ENCODE measurements around the gene NRIP3. TPM values are rescaled to one million over a fixed set of nuclear protein-coding genes. Genes with fewer than 3 reads are reported as not detected.
"Not testable (repeated sequence)": the region's sequence is repeated elsewhere in the genome, so short reads cannot be mapped to it uniquely, and the experiment has no call there.

The NRIP3 gene
- total and polyA plus RNA-seq, 12 donors = 0.13 to 1.9 (median 1.1) TPM; not detected in 1

DNA sequence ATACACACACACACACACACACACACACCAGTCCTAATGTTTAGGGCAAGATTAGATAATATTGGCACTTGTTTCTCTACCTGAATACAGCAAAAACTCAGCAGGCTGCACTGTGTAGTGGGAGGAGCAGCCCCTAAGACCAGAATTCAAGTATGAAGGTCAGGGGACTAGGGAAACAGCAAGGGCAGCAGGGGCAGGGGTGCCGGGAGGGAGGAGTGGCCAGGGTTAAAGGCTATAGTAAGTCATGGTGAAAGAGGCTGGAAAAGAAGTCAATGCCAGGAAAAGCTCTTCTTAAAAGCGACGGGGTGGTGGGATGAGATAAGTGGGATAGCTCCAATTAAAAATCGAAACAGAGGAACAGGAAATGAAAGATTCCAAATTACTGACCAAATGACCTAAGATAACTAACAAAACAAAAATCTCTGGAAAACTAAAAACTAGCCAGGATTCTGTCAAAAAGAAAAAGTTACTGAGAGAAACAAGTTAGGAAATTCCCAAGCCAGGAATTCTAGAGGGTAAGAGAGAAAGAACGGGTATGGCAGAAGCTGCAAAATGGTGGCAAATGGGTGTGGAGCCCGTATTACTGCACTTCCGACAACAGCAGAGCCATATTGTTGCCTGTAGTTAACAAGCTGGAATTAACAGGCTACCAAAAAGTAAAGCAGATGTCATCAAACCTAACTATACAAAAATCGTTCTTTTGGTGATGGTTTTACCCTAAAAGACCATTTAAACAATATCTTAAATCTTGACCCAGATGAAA lies 62.3 kb downstream of the NRIP3 start:
- DNase-seq (no peak), ATAC-seq (peak in 2 of 8 donors; percentile 14 to 20)
- peaks cover 0 to 3% (median 0%) of the 10 kb centered on the region in 9 donors for H3K36me3 ChIP-seq
- TF ChIP-seq CTCF (IDR thresholded peaks at IDR 0.05) = no peak
- H3K27ac ChIP-seq = peak overlapping the region in 1 of 10 donors; percentile 31
- no peaks in the 10 kb centered on the region for H3K4me1 ChIP-seq
- H3K9me3 ChIP-seq = no peaks in the 10 kb centered on the region
- no peak overlapping the region for H3K4me3 ChIP-seq
- WGBS, 2 donors = 53 to 64% methylated on average over 8 of the region's 8 CpGs
- intact Hi-C loops (cut with DNase I) = no loop called here
- H3K27me3 ChIP-seq = no peaks in the 10 kb centered on the region

GRCh38 chr11:8937659-8938058 lies 66.1 kb downstream of the NRIP3 start:
- no peak for ATAC-seq

GRCh38 chr11:8937159-8937558 lies 66.6 kb downstream of the NRIP3 start:
- no peak for TF ChIP-seq CTCF (IDR thresholded peaks at IDR 0.05)

More at GRCh38 chr11:8937659-8938058, 66.1 kb downstream of the NRIP3 start:
- no peak for DNase-seq
- H3K27me3 ChIP-seq = no peaks in the 10 kb centered on the region
- intact Hi-C loops (cut with DNase I) = no loop called here
- no peaks in the 10 kb centered on the region for H3K4me1 ChIP-seq
- H3K9me3 ChIP-seq = no peaks in the 10 kb centered on the region
- 82 to 91% methylated on average over 14 of the region's 14 CpGs for WGBS, 2 donors
- no peaks in the 10 kb centered on the region for H3K36me3 ChIP-seq
- no peak overlapping the region for H3K4me3 ChIP-seq
- no peak overlapping the region for H3K27ac ChIP-seq
- TF ChIP-seq CTCF (IDR thresholded peaks at IDR 0.05) = no peak

DNA sequence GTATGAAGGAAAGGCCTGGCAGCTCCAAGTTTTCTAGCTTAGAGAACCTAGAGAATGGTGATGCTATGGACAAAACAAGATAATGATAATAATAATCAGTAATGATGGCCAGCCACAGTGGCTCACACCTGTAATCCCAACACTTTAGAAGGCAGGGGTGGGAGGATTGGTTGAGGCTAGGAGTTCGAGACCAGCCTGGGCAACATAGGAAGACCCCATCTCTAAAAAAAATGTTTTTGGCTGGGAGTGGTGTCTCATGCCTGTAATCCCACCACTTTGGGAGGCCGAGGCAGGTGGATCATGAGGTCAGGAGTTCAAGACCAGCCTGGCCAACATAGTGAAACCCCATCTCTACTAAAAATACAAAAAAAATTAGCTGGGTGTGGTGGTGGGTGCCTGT lies 68.0 kb downstream of the NRIP3 start:
- H3K4me1 ChIP-seq; H3K36me3 ChIP-seq; H3K9me3 ChIP-seq; H3K4me3 ChIP-seq; H3K27ac ChIP-seq; intact Hi-C loops (cut with DNase I); DNase-seq; ATAC-seq; H3K27me3 ChIP-seq: not testable (repeated sequence)
- WGBS, 2 donors = 93 to 100% methylated on average over 2 of the region's 2 CpGs

More at GRCh38 chr11:8937159-8937558, 66.6 kb downstream of the NRIP3 start:
- WGBS, 2 donors = 87 to 89% methylated on average over 10 of the region's 10 CpGs
- no peaks in the 10 kb centered on the region for H3K27me3 ChIP-seq
- H3K4me1 ChIP-seq = no peaks in the 10 kb centered on the region
- no peaks in the 10 kb centered on the region for H3K36me3 ChIP-seq
- ATAC-seq (no peak), DNase-seq (no peak)
- intact Hi-C loops (cut with DNase I) = no loop called here
- no peak overlapping the region for H3K27ac ChIP-seq
- no peak overlapping the region for H3K4me3 ChIP-seq
- no peaks in the 10 kb centered on the region for H3K9me3 ChIP-seq
